HG03521 (cell line): ENCODE data around the gene HMHB1.

ENCODE experiments used
- ATAC-seq: cut with Tn5 transposase; IDR thresholded peaks from one replicate; pipeline ENCODE4 v1.9.1; 2021; ENCODE audit warnings: mild to moderate bottlenecking, moderate library complexity; ENCODE audit not compliant: unreplicated experiment

Gene HMHB1

DNA sequence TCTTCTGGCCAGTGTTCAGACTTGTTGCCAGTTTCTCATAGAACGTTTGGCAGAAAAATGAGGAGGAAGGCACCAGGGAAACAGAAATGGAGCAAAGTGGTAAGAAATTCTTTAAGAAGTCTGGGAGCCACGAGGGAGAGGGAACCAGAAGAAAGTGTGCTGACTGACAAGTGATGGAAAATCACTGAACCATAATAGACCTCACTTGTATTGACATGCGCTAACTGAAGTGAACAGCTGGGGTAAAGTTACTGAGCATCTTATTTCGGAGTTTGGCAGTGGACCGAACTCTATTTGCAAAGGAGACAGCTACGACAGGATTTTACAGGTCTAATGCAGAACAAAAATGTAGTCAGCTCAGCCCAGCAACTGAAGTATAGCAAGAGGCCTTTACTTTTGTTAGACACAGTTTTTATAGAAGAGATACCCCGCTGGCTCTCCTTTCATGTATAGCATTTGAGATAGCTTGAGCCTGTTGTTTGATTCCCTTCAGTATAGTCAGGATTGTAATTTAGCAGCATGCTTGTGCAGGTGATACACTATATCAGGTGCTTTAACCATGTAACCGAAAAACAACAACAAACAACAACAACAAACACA lies 53.6 kb downstream of the HMHB1 start:
- no peak for ATAC-seq
